ENCODE measurements around the gene DDX24.

DNA sequence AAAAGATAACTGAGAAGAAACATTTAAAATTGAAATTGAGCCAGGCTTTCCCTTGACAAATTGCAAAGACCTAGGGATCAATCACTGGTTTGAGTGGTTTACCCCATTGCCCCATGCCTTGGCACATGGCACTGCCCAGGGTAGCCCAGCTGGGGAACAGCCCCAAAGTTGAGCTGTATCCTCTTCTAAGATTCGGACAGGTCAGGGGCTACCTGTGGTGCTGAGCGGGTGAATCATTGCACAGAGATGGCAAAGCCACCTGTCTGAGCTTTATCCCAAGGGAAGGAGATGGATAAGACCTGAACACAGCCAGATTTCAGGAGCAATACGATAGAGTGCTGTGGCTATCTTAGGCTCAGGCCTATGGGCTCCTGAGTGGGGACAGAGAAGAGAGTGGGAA lies 41.4 kb upstream of the DDX24 start:
- TF ChIP-seq POLR2A (IDR thresholded peaks at IDR 0.05; ENCODE audit: low read length) = no peak
- no peak for TF ChIP-seq GATA1 (IDR thresholded peaks at IDR 0.05; ENCODE audit: low read depth, low read length)

Data from erythroblast (primary cell).